Central memory CD8-positive, alpha-beta T cell (primary cell): ENCODE results near the gene ZBTB32.

Experiments
- ATAC-seq: fragments of 150-1000 bp; cut with Tn5 transposase; replicated peaks from 2 replicates; pipeline ENCODE4 v1.10.0; 2022; ENCODE audit warnings: mild to moderate bottlenecking, moderate FRiP score, moderate number of reproducible peaks; ENCODE audit not compliant: poor library complexity, severe bottlenecking; ENCODE audit errors: extremely low read depth
- DNase-seq, 2 donors: peaks; one replicate each; pipeline ENCODE4 v3.0.0; 2021; ENCODE audit warnings: low spot score in 2 of 2
- H3K27ac Mint-ChIP-seq: one replicate; pipeline ENCODE4 v1.8.0; 2022; ENCODE audit warnings: low read depth, mild to moderate bottlenecking, moderate library complexity, mixed read lengths
- H3K27me3 Mint-ChIP-seq: one replicate; pipeline ENCODE4 v1.8.0; 2022; ENCODE audit warnings: mixed read lengths
- H3K36me3 Mint-ChIP-seq: one replicate; pipeline ENCODE4 v1.8.0; 2022; ENCODE audit warnings: mild to moderate bottlenecking, moderate library complexity, mixed read lengths; ENCODE audit not compliant: insufficient read depth
- H3K4me1 Mint-ChIP-seq: one replicate; pipeline ENCODE4 v1.8.0; 2022; ENCODE audit warnings: mixed read lengths
- H3K4me3 Mint-ChIP-seq: one replicate; pipeline ENCODE4 v1.8.0; 2022; ENCODE audit warnings: mild to moderate bottlenecking, moderate library complexity, mixed read lengths
- H3K9me3 Mint-ChIP-seq: one replicate; pipeline ENCODE4 v1.8.0; 2022; ENCODE audit warnings: mixed read lengths

The ZBTB32 gene

DNA sequence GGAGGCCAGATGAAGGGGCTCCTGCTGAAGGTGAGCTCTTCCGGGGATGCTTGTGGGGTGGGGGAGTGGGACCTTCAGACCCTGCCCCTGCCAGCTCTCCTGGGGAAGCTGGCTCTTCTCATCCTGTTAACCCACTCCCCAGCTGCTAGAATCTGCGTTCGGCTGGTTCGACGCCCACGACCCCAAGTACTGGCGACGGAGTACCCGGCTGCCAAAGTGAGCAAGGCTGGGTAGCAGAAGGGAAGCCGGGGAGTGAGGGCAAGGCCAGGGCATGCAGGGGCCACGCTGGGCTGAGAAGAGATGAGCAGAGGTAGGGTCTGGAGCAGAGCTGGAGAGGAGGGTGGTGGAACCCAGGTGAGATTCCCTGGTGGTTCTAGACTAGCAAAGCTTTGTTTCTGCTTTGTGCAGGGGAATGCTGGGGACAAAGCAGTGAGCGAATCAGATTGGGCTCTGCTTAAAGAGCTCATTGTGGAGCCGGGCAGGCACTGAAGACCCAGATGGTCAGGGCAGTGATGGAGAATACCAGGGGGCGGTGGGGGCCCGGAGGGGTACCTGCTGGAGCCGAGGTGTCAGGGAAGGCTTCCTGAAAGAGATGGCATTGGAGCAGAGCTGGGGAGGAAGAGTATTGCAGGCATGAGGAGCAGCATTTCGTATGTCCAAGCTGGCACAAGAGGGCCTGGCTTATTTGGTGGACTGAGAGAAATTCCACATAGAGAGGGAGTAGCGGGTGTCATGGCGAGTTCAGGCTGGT is 23.8 kb downstream of the ZBTB32 start:
- H3K27me3 Mint-ChIP-seq: no peaks in the 10 kb centered on the region
- H3K27ac Mint-ChIP-seq: peak overlapping the region; percentile 73
- no peak for DNase-seq
- peaks cover 14% of the 10 kb centered on the region for H3K4me1 Mint-ChIP-seq
- no peak for ATAC-seq
- H3K9me3 Mint-ChIP-seq: no peaks in the 10 kb centered on the region
- peaks cover 51% of the 10 kb centered on the region for H3K36me3 Mint-ChIP-seq
- no peak overlapping the region for H3K4me3 Mint-ChIP-seq

DNA sequence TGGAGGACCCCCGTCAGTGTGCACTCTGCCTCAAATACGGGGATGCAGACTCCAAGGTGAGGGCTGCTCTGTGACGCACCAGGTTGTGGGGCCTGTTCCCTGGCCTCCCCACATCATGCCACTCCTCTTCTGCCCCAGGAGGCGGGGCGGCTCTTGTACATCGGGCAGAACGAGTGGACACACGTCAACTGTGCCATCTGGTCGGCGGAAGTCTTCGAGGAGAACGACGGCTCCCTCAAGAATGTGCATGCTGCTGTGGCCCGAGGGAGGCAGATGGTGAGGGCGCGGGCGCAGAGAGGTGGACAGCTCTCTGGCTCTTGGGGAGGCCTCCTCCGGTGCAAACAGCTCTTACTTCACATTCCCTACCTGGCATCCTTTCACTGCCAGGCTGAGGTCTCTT is 24.7 kb downstream of the ZBTB32 start:
- peak overlapping the region; percentile 73 for H3K27ac Mint-ChIP-seq
- no peak overlapping the region for H3K4me3 Mint-ChIP-seq
- H3K27me3 Mint-ChIP-seq: no peaks in the 10 kb centered on the region
- H3K4me1 Mint-ChIP-seq: peaks cover 17% of the 10 kb centered on the region
- no peak for ATAC-seq
- peaks cover 50% of the 10 kb centered on the region for H3K36me3 Mint-ChIP-seq
- DNase-seq: no peak
- H3K9me3 Mint-ChIP-seq: no peaks in the 10 kb centered on the region

DNA sequence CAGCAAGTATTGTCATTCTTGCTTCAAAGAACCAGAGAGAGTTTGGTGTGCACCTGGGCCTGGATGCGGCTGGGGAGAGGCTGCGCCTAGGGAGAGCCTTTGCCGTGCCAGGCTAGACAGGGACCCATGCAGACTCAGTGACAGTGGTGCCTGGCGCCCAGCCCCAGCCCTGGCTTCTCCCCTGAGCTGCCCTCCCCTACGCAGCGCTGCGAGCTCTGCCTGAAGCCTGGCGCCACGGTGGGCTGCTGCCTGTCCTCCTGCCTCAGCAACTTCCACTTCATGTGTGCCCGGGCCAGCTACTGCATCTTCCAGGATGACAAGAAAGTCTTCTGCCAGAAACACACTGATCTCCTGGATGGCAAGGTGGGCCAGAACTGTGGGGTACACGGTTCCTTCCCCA is 25.4 kb downstream of the ZBTB32 start:
- no peak overlapping the region for H3K4me3 Mint-ChIP-seq
- H3K9me3 Mint-ChIP-seq: no peaks in the 10 kb centered on the region
- H3K4me1 Mint-ChIP-seq: peaks cover 25% of the 10 kb centered on the region
- ATAC-seq: no peak
- H3K27ac Mint-ChIP-seq: no peak overlapping the region
- H3K27me3 Mint-ChIP-seq: no peaks in the 10 kb centered on the region
- no peak for DNase-seq
- peaks cover 46% of the 10 kb centered on the region for H3K36me3 Mint-ChIP-seq

DNA sequence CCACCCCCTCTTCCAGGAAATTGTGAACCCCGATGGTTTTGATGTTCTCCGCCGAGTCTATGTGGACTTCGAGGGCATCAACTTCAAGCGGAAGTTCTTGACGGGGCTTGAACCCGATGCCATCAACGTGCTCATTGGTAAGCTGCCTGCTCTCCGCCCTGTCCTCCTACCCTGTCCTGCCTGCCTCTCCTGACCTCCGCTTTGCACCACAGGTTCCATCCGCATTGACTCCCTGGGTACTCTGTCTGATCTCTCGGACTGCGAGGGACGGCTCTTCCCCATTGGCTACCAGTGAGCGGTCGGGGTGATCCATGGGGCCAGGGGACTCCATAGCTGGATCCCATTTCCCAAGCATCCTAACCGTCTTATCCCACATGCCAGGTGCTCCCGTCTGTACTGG is 26.0 kb downstream of the ZBTB32 start:
- H3K27me3 Mint-ChIP-seq: no peaks in the 10 kb centered on the region
- DNase-seq (no peak), ATAC-seq (no peak)
- H3K9me3 Mint-ChIP-seq: no peaks in the 10 kb centered on the region
- H3K27ac Mint-ChIP-seq: no peak overlapping the region
- peaks cover 26% of the 10 kb centered on the region for H3K4me1 Mint-ChIP-seq
- H3K36me3 Mint-ChIP-seq: peaks cover 44% of the 10 kb centered on the region
- no peak overlapping the region for H3K4me3 Mint-ChIP-seq

DNA sequence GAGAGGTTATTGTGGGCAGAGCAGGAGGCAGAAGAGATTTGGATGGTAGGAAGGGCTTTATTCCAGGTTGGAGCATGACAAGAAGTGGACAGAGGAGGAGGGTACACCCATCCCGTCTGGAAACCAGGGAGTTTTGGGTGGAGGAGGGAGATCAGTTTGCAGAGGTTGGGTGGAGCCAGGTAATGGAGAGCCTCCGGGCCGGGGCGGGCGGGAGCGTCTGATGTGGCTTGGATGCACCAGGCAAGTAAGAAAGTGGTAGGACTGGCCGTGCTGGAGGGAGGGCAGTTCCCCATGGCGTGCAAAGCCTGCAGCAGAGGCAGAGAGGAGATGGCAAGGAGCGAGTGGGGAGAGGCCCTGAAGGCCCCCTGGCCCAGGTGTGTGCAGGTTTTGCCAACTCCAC is 27.0 kb downstream of the ZBTB32 start:
- H3K4me1 Mint-ChIP-seq: peaks cover 26% of the 10 kb centered on the region
- H3K27me3 Mint-ChIP-seq: no peaks in the 10 kb centered on the region
- no peak overlapping the region for H3K27ac Mint-ChIP-seq
- DNase-seq (no peak), ATAC-seq (no peak)
- H3K36me3 Mint-ChIP-seq: peaks cover 34% of the 10 kb centered on the region
- H3K9me3 Mint-ChIP-seq: no peaks in the 10 kb centered on the region
- no peak overlapping the region for H3K4me3 Mint-ChIP-seq

DNA sequence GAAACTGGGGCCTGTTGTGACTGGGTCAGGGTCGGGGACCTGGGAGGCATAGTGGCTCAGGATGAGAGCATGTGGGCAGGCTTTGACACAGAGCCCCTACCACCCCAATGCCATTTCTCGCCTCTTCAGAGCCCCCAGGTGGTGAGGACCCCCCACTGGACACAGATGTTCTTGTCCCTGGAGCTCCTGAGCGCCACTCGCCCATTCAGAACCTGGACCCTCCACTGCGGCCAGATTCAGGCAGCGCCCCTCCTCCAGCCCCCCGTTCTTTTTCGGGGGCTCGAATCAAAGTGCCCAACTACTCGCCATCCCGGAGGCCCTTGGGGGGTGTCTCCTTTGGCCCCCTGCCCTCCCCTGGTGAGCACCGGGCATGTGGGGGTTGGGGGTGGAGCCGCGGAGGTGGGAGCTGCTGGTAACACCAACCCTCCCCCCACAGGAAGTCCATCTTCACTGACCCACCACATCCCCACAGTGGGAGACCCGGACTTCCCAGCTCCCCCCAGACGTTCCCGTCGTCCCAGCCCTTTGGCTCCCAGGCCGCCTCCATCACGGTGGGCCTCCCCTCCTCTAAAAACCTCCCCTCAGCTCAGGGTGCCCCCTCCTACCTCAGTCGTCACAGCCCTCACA is 27.5 kb downstream of the ZBTB32 start:
- Mint-ChIP-seq H3K4me3 (no peak overlapping the region), H3K4me1 (peaks cover 26% of the 10 kb centered on the region), H3K27me3 (no peaks in the 10 kb centered on the region), H3K9me3 (no peaks in the 10 kb centered on the region), H3K36me3 (peaks cover 31% of the 10 kb centered on the region), H3K27ac (no peak overlapping the region)
- ATAC-seq (no peak), DNase-seq (no peak)

DNA sequence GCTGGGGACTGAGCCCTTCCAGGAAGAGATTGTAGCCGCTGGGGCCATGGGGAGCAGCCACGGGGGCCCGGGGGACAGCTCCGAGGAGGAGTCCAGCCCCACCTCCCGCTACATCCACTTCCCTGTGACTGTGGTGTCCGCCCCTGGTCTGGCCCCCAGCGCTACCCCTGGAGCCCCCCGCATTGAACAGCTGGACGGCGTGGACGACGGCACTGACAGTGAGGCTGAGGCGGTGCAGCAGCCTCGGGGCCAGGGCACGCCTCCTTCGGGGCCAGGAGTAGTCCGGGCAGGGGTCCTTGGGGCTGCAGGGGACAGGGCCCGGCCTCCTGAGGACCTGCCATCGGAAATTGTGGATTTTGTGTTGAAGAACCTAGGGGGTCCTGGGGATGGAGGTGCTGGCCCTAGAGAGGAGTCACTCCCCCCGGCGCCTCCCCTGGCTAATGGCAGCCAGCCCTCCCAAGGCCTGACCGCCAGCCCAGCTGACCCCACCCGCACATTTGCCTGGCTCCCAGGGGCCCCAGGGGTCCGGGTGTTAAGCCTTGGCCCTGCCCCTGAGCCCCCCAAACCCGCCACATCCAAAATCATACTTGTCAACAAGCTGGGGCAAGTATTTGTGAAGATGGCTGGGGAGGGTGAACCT is 28.3 kb downstream of the ZBTB32 start:
- Mint-ChIP-seq H3K4me1 (peaks cover 31% of the 10 kb centered on the region), H3K4me3 (no peak overlapping the region), H3K36me3 (peaks cover 32% of the 10 kb centered on the region), H3K27ac (no peak overlapping the region), H3K9me3 (no peaks in the 10 kb centered on the region), H3K27me3 (no peaks in the 10 kb centered on the region)
- ATAC-seq (no peak), DNase-seq (no peak)

DNA sequence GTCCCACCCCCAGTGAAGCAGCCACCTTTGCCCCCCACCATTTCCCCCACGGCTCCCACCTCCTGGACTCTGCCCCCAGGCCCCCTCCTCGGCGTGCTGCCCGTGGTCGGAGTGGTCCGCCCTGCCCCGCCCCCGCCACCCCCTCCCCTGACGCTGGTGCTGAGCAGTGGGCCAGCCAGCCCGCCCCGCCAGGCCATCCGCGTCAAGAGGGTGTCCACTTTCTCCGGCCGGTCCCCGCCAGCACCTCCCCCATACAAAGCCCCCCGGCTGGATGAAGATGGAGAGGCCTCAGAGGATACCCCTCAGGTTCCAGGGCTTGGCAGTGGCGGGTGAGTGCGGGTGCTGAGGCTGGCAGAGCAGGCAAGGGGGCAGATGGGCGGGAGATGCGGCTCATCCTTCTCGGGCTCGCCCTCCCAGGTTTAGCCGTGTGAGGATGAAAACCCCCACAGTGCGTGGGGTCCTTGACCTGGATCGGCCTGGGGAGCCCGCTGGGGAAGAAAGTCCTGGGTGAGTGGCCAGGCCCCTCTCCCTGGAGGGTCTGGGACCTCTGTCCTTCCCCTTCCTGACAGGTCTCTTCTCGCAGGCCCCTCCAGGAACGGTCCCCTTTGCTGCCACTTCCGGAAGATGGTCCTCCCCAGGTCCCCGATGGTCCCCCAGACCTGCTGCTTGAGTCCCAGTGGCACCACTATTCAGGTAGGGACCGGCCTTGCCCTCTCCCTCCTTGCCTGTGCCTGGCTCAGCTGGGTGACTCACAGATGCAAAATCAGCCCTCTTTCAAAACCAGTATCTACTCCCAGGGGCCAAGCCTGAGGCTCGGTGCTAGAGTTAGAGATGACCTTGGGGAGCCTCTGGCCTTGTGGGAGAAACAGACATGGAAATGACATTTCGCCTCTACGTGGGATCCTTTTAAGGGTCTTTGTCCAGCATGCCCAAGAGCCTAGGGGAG is 29.1 kb downstream of the ZBTB32 start:
- Mint-ChIP-seq H3K27ac (peak overlapping the region; percentile 27), H3K36me3 (peaks cover 32% of the 10 kb centered on the region), H3K4me3 (no peak overlapping the region)

DNA sequence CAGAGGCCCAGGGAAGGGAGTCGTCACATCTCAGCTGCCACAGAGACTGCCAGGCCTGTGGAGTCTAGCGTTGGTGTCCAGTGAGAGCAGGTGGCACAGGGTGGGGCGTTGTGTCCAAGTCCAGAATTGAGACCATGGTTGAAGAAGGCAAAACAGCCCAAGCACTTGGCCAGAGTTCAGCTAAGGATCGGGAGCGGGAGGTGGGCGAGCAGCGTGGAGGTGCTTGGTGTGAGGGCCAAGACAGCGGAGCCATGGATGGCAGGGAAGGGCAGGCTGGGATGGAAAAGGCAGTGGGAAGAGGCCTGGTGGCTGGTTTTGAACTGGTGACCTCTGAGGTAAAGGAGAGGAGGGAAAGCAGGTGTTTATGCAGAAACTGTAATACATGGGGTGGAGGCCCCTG is 29.9 kb downstream of the ZBTB32 start:
- Mint-ChIP-seq H3K27ac (peak overlapping the region; percentile 27), H3K4me3 (no peak overlapping the region), H3K9me3 (no peaks in the 10 kb centered on the region), H3K4me1 (peaks cover 37% of the 10 kb centered on the region), H3K27me3 (no peaks in the 10 kb centered on the region), H3K36me3 (peaks cover 34% of the 10 kb centered on the region)
- ATAC-seq (no peak), DNase-seq (no peak)

More for the DNA sequence above, 29.1 kb downstream of the ZBTB32 start:
- no peak for ATAC-seq
- Mint-ChIP-seq H3K9me3 (no peaks in the 10 kb centered on the region), H3K27me3 (no peaks in the 10 kb centered on the region), H3K4me1 (peaks cover 32% of the 10 kb centered on the region)
- DNase-seq: no peak

DNA sequence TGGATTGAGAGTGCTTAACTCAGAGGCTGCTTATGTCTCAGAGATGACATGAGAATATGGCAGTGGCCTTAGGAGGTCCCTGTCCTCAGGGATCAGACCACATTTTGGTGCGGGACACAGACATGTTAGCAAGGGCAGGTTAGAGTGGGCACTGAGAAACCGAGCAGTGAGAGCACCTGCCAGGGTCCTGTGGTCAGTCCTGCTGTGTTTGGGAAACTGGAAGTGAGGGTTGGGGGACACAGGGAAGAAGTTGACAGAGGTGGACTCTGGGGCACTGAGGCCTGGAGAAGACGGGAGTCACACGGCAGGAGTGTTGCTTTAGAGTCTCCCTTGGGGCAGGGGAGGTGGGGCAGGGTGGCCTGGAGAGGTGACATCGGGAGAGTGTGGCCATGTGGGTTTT is 30.5 kb downstream of the ZBTB32 start:
- no peaks in the 10 kb centered on the region for H3K27me3 Mint-ChIP-seq
- H3K9me3 Mint-ChIP-seq: no peaks in the 10 kb centered on the region
- peak overlapping the region; percentile 27 for H3K27ac Mint-ChIP-seq
- peaks cover 42% of the 10 kb centered on the region for H3K4me1 Mint-ChIP-seq
- H3K36me3 Mint-ChIP-seq: peaks cover 31% of the 10 kb centered on the region
- ATAC-seq (no peak), DNase-seq (no peak)
- H3K4me3 Mint-ChIP-seq: no peak overlapping the region

DNA sequence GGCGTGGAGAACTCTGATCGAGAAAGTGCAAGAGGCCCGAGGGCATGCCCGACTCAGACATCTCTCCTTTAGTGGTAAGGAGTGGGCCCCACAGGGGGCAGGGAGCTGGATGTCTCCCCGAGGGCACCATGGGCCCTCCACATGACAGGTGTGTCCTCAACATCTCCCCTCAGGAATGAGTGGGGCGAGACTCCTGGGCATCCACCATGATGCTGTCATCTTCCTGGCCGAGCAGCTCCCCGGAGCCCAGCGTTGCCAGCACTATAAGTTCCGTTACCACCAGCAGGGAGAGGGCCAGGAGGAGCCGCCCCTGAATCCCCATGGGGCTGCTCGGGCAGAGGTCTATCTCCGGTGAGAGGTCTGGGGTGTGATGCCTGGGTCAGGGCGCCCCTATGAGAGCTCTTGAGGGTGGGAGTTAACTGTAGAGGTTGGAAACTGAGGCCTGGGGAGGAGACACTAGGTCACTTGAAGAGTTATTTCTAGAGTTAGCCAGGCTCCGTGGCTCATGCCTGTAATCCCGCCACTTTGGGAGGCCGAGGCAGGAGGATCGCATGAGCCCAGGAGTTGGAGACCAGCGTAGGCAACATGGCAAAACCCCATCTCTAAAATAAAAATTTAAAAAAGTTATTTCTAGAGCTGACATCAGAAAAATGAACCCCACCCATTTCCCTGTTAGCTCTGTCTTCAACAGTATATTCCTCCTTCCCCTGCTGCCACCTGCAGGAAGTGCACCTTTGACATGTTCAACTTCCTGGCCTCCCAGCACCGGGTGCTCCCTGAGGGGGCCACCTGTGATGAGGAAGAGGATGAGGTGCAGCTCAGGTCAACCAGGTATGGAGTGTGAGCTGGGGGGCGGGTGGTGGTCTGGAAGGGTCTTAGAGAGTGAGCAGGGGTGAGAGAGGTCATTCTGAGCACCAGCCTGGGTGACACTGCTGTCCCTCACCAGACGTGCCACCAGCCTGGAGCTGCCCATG is 32.8 kb downstream of the ZBTB32 start:
- peaks cover 40% of the 10 kb centered on the region for H3K4me1 Mint-ChIP-seq
- no peak for ATAC-seq
- H3K36me3 Mint-ChIP-seq: peaks cover 22% of the 10 kb centered on the region
- no peaks in the 10 kb centered on the region for H3K9me3 Mint-ChIP-seq
- H3K27me3 Mint-ChIP-seq: no peaks in the 10 kb centered on the region
- H3K27ac Mint-ChIP-seq: peak overlapping the region; percentile 81
- H3K4me3 Mint-ChIP-seq: no peak overlapping the region
- DNase-seq: no peak
